CD4-positive, alpha-beta memory T cell (primary cell): ENCODE data around the gene HCLS1. TPM values are rescaled to one million over a fixed set of nuclear protein-coding genes. Genes with fewer than 3 reads are reported as not detected.
"Not testable (repeated sequence)": the region's sequence is repeated elsewhere in the genome, so short reads cannot be mapped to it uniquely, and the experiment has no call there.

Experiments used
- CTCF ChIA-PET: fragments of 350-600 bp; sonication (Branson Sonifier 250); formaldehyde crosslinking; loops from one replicate; lab custom pipeline; 2021; ENCODE audit warnings: inconsistent platforms; ENCODE audit not compliant: partially characterized antibody; lab: Charles Lee
- POLR2A ChIA-PET: fragments of 350-600 bp; sonication (Branson Sonifier 250); formaldehyde crosslinking; loops from one replicate; lab custom pipeline; 2021; ENCODE audit not compliant: partially characterized antibody; lab: Charles Lee
- DNase-seq, 5 donors: peaks; one replicate each; pipeline versions ENCODE4 v3.0.0 to v3.0.0-alpha.2; 2020 to 2022; ENCODE audit warnings: mixed read lengths in 1 of 5
- H3K27ac ChIP-seq: one replicate; pipeline ENCODE4 v1.7.0; 2013; ENCODE audit warnings: low read depth, low read length
- H3K27me3 ChIP-seq: 2 replicates; pipeline ENCODE4 v1.7.0; 2013; ENCODE audit warnings: mild to moderate bottlenecking, low read length, moderate library complexity; ENCODE audit not compliant: insufficient read depth
- H3K36me3 ChIP-seq: 2 replicates; pipeline ENCODE4 v1.7.0; 2013; ENCODE audit warnings: mild to moderate bottlenecking, low read length, moderate library complexity; ENCODE audit not compliant: insufficient read depth
- H3K4me1 ChIP-seq: 2 replicates; pipeline ENCODE4 v1.7.0; 2013; ENCODE audit warnings: mild to moderate bottlenecking, low read length, moderate library complexity; ENCODE audit not compliant: insufficient read depth
- H3K4me3 ChIP-seq, 2 donors: one replicate each; pipeline ENCODE4 v1.7.0; 2013; ENCODE audit warnings: low read length in 2 of 2, mild to moderate bottlenecking in 1 of 2
- H3K9me3 ChIP-seq, 2 donors: one replicate each; pipeline ENCODE4 v1.7.0; 2013; ENCODE audit warnings: low read length in 2 of 2, control low read depth in 1 of 2; ENCODE audit not compliant: control insufficient read depth in 1 of 2
- H3K27ac Mint-ChIP-seq, 7 donors: one replicate each; pipeline ENCODE4 v1.8.0; 2020 to 2021; ENCODE audit warnings: mixed read lengths in 7 of 7, mild to moderate bottlenecking in 6 of 7, inconsistent platforms in 3 of 7, moderate library complexity in 3 of 7
- H3K27me3 Mint-ChIP-seq, 2 donors: one replicate each; pipeline ENCODE4 v1.8.0; 2020 to 2021; ENCODE audit warnings: mixed read lengths in 2 of 2
- H3K36me3 Mint-ChIP-seq, 2 donors: one replicate each; pipeline ENCODE4 v1.8.0; 2020 to 2021; ENCODE audit warnings: mixed read lengths in 2 of 2, inconsistent platforms in 1 of 2, mild to moderate bottlenecking in 1 of 2
- H3K4me1 Mint-ChIP-seq, 4 donors: one replicate each; pipeline ENCODE4 v1.8.0; 2020 to 2021; ENCODE audit warnings: mixed read lengths in 4 of 4, mild to moderate bottlenecking in 1 of 4
- H3K4me3 Mint-ChIP-seq, 8 donors: one replicate each; pipeline ENCODE4 v1.8.0; 2020 to 2021; ENCODE audit warnings: mixed read lengths in 8 of 8, mild to moderate bottlenecking in 7 of 8, moderate library complexity in 6 of 8, inconsistent platforms in 3 of 8
- H3K9me3 Mint-ChIP-seq, 8 donors: one replicate each; pipeline ENCODE4 v1.8.0; 2020 to 2021; ENCODE audit warnings: mixed read lengths in 8 of 8, mild to moderate bottlenecking in 5 of 8, inconsistent platforms in 3 of 8, moderate library complexity in 1 of 8
- intact Hi-C: fragments of 100-400 bp; cut with micrococcal nuclease; formaldehyde crosslinking; loops from one replicate; pipeline ENCODE4 v1.15.1; 2023
- polyA plus RNA-seq, 2 donors: library from polyadenylated mRNA; unstranded; fragments of 300-500 nt; fragmentation: Illumina TruSeq; gene quantifications; one replicate each; pipeline ENCODE4 v1.2.3, GENCODE V29; 2021
- total RNA-seq, 2 experiments: library from RNA; stranded (reverse); gene quantifications; one replicate each; pipeline ENCODE4 v1.2.3, GENCODE V29; 2021

HCLS1 gene
- total and polyA plus RNA-seq, 4 experiments from 2014 or later: 336 to 503 (median 389) TPM

DNA sequence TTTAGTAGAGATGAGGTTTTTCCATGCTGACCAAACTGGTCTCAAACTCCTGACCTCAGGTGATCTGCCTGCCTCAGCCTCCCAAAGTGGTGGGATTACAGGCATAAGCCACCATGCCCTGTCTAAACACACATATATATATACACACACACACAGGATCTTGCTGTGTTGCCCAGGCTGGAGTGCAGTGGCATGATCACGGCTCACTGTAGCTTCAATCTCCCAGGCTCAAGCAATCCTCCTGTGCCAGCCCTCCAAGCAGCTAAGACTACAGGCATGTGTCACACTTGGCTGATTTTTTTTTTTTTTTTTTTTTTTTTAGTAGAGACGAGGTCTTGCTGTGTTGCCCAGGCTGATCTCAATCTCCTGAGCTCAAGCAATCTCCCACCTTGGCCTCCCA, 60.8 kb downstream of the HCLS1 start:
- H3K27me3 Mint-ChIP-seq, H3K36me3 Mint-ChIP-seq, H3K36me3 ChIP-seq, POLR2A ChIA-PET, H3K9me3 Mint-ChIP-seq, DNase-seq, H3K27ac ChIP-seq, H3K9me3 ChIP-seq, H3K4me3 ChIP-seq, CTCF ChIA-PET, H3K4me3 Mint-ChIP-seq, H3K4me1 ChIP-seq, H3K27me3 ChIP-seq, H3K4me1 Mint-ChIP-seq, intact Hi-C loops: not testable (repeated sequence)
- peak overlapping the region in 1 of 7 donors; percentile 19 for H3K27ac Mint-ChIP-seq

GRCh38 chr3:121598564-121598963, 62.1 kb downstream of the HCLS1 start:
- H3K36me3 Mint-ChIP-seq: no peaks in the 10 kb centered on the region
- intact Hi-C loops: no loop called here
- Histone ChIP-seq H3K9me3 (no peaks in the 10 kb centered on the region), H3K27ac (no peak overlapping the region), H3K4me3 (no peak overlapping the region), H3K4me1 (no peaks in the 10 kb centered on the region), H3K27me3 (no peaks in the 10 kb centered on the region), H3K36me3 (no peaks in the 10 kb centered on the region)
- H3K27me3 Mint-ChIP-seq: peaks cover 0 to 2% of the 10 kb centered on the region in 2 donors
- H3K27ac Mint-ChIP-seq: no peak overlapping the region
- H3K9me3 Mint-ChIP-seq: no peaks in the 10 kb centered on the region
- H3K4me3 Mint-ChIP-seq: no peak overlapping the region
- ChIA-PET POLR2A (no interaction called here), CTCF (no interaction called here)
- no peak for DNase-seq
- H3K4me1 Mint-ChIP-seq: peaks cover 0 to 1% (median 0%) of the 10 kb centered on the region in 4 donors

DNA sequence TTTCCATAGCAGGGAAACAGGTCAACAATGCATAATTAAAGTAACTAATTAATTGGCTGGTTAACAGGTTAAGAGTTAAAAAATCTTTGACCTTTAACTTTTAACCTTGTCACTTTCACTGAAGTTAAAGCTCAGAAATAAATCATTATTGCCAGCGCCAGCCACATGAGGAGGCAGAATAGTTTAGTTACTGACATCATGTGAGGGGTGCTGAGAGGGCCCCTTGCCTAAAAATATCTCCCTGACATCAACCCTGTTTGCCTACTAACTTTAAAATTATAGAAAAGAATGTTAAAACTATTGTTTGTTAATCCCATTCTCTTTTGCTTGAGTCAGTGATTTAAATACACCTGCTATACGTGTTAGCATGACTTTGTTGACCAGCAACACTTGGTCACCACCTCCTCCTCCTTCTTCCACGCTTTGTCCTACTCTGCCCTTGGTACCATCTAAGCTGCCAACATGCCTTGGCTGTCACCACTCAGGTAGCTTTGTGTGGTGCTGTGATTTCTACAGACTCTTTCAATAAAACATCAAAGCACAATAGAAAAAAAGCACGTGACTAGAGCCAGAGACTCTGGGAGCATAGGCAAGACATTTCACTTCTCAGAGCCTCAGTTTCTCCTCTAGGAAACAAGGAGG, 64.8 kb downstream of the HCLS1 start:
- H3K4me3 Mint-ChIP-seq: no peak overlapping the region
- H3K27me3 ChIP-seq: no peaks in the 10 kb centered on the region
- no peak overlapping the region for H3K4me3 ChIP-seq
- H3K27ac ChIP-seq: no peak overlapping the region
- H3K36me3 Mint-ChIP-seq: no peaks in the 10 kb centered on the region
- POLR2A ChIA-PET: no interaction called here
- no peak for DNase-seq
- H3K36me3 ChIP-seq: no peaks in the 10 kb centered on the region
- H3K4me1 Mint-ChIP-seq: peaks cover 0 to 3% (median 0%) of the 10 kb centered on the region in 4 donors
- no peaks in the 10 kb centered on the region for H3K9me3 ChIP-seq
- no peaks in the 10 kb centered on the region for H3K9me3 Mint-ChIP-seq
- H3K27ac Mint-ChIP-seq: no peak overlapping the region
- intact Hi-C loops: no loop called here
- no peaks in the 10 kb centered on the region for H3K4me1 ChIP-seq
- CTCF ChIA-PET: no interaction called here
- peaks cover 0 to 2% of the 10 kb centered on the region in 2 donors for H3K27me3 Mint-ChIP-seq

DNA sequence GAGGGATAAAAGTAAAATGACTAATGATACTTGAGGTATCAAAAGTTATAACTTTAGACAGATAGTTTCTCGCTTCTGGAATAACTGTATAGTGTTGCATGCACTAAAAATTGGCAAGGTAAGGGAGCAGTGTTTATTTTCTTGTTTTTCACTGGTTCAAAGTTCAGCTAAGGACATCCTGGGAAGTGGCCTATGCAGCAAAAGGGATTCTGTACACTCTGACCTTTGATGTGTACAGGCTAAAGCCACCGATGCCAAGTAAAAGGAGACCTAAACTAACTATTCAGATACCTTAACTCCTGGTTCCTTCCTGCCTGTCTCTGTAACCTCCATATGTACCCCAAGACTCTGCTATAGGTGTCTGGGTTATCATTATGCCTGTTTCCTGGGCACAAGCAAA, 65.9 kb downstream of the HCLS1 start:
- H3K4me3 ChIP-seq: no peak overlapping the region
- no peaks in the 10 kb centered on the region for H3K36me3 ChIP-seq
- H3K36me3 Mint-ChIP-seq: no peaks in the 10 kb centered on the region
- intact Hi-C loops: no loop called here
- H3K9me3 ChIP-seq: no peaks in the 10 kb centered on the region
- no peaks in the 10 kb centered on the region for H3K4me1 ChIP-seq
- H3K27ac Mint-ChIP-seq: no peak overlapping the region
- peaks cover 1 to 2% of the 10 kb centered on the region in 2 donors for H3K27me3 Mint-ChIP-seq
- peaks cover 0 to 3% (median 0%) of the 10 kb centered on the region in 4 donors for H3K4me1 Mint-ChIP-seq
- no peaks in the 10 kb centered on the region for H3K27me3 ChIP-seq
- DNase-seq: no peak
- no peaks in the 10 kb centered on the region for H3K9me3 Mint-ChIP-seq
- ChIA-PET CTCF (no interaction called here), POLR2A (no interaction called here)
- no peak overlapping the region for H3K27ac ChIP-seq
- H3K4me3 Mint-ChIP-seq: no peak overlapping the region

DNA sequence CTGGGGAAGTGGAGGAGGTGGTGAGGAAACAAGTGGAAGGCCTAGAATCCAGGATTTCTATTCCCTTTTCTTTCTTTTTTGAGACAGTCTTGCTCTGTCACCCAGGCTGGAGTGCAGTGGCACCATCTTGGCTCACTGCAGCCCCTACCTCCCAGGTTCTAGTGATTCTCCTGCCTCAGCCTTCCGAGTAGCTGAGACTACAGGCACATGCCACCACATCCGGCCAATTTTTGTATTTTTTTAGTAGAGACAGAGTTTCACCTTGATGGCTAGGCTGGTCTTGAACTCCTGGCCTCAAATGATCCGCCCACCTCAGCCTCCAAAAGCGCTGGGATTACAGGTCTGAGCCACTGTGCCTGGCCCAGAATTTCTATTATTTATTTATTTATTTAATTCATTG, 66.9 kb downstream of the HCLS1 start:
- H3K36me3 Mint-ChIP-seq, H3K27ac Mint-ChIP-seq, DNase-seq, H3K27me3 ChIP-seq, H3K4me1 Mint-ChIP-seq, H3K9me3 ChIP-seq, H3K27ac ChIP-seq, CTCF ChIA-PET, H3K4me3 Mint-ChIP-seq, H3K9me3 Mint-ChIP-seq, H3K4me3 ChIP-seq, H3K27me3 Mint-ChIP-seq, H3K4me1 ChIP-seq, POLR2A ChIA-PET, intact Hi-C loops, H3K36me3 ChIP-seq: not testable (repeated sequence)

- no peaks in the 10 kb centered on the region for H3K4me1 ChIP-seq
- H3K27me3 Mint-ChIP-seq: peaks cover 1 to 2% of the 10 kb centered on the region in 2 donors
- intact Hi-C loops: no loop called here
- no peaks in the 10 kb centered on the region for H3K9me3 ChIP-seq
- no peaks in the 10 kb centered on the region for H3K27me3 ChIP-seq
- no peak for DNase-seq
- CTCF ChIA-PET: no interaction called here
- no peak within 1 kb of the TSS for H3K27ac ChIP-seq
- H3K36me3 ChIP-seq: no peaks in the 10 kb centered on the region
- peaks cover 0 to 3% (median 0%) of the 10 kb centered on the region in 4 donors for H3K4me1 Mint-ChIP-seq
- H3K36me3 Mint-ChIP-seq: no peaks in the 10 kb centered on the region
- H3K4me3 Mint-ChIP-seq: no peak within 1 kb of the TSS
- no peak within 1 kb of the TSS for H3K4me3 ChIP-seq
- POLR2A ChIA-PET: no interaction called here
- H3K9me3 Mint-ChIP-seq: no peaks in the 10 kb centered on the region
- peak within 1 kb of the TSS in 1 of 7 donors; percentile 9 for H3K27ac Mint-ChIP-seq
Observed at GRCh38 chr3:121592856-121593702, 67.6 kb downstream of the HCLS1 start, which contains the start of gene FBXO40. Gene FBXO40, plus strand, starts transcription at chr3:121593379. Its CDS starts 27,197 bp downstream, at chr3:121620576.

GRCh38 chr3:121584418-121584817, 76.3 kb downstream of the HCLS1 start:
- H3K9me3 Mint-ChIP-seq: no peaks in the 10 kb centered on the region
- H3K27me3 ChIP-seq: no peaks in the 10 kb centered on the region
- H3K4me3 ChIP-seq: no peak overlapping the region
- no peak overlapping the region for H3K27ac ChIP-seq
- no peak overlapping the region for H3K4me3 Mint-ChIP-seq
- peaks cover 14 to 15% of the 10 kb centered on the region in 2 donors for H3K27me3 Mint-ChIP-seq
- H3K27ac Mint-ChIP-seq: no peak overlapping the region
- no peaks in the 10 kb centered on the region for H3K36me3 Mint-ChIP-seq
- CTCF ChIA-PET: no interaction called here
- no peaks in the 10 kb centered on the region for H3K4me1 ChIP-seq
- H3K9me3 ChIP-seq: no peaks in the 10 kb centered on the region
- H3K36me3 ChIP-seq: no peaks in the 10 kb centered on the region
- intact Hi-C loops: no loop called here
- no peak for DNase-seq
- H3K4me1 Mint-ChIP-seq: no peaks in the 10 kb centered on the region
- POLR2A ChIA-PET: no interaction called here
